HL-60 (cell line): ENCODE results near the gene CHRNE.

ENCODE experiments used
- CTCF ChIP-seq: IDR thresholded peaks from one replicate; pipeline ENCODE4 v1.5.1; 2011; ENCODE audit warnings: low read length, control low read depth, inconsistent platforms; ENCODE audit not compliant: insufficient read depth
- GABPA ChIP-seq: IDR thresholded peaks from 2 replicates; pipeline ENCODE4 v1.6.1; 2012; ENCODE audit warnings: low read depth
- POLR2AphosphoS5 ChIP-seq: IDR thresholded peaks from 2 replicates; pipeline ENCODE4 v1.6.1; 2012; ENCODE audit warnings: low read depth
- REST ChIP-seq: IDR thresholded peaks from 2 replicates; pipeline ENCODE4 v1.6.1; 2012; ENCODE audit warnings: low read depth; ENCODE audit not compliant: insufficient replicate concordance
- SPI1 ChIP-seq: IDR thresholded peaks from 2 replicates; pipeline ENCODE4 v1.6.1; 2012; ENCODE audit warnings: low read depth, mild to moderate bottlenecking, borderline replicate concordance

GRCh38 chr17:4860651-4861050, 42.2 kb downstream of the CHRNE start:
- TF ChIP-seq CTCF (no peak), POLR2AphosphoS5 (no peak), REST (no peak), GABPA (no peak), SPI1 (no peak)
